ENCODE data around the gene AMN1.

The AMN1 gene

GRCh38 chr12:31629756-31630732 lies 98.8 kb downstream of the AMN1 start:
- DNase-seq (ENCODE audit: low spot score) = no peak

GRCh38 chr12:31627456-31628054 lies 101.3 kb downstream of the AMN1 start:
- no peak for DNase-seq (ENCODE audit: low spot score)

GRCh38 chr12:31626270-31626995 lies 102.4 kb downstream of the AMN1 start:
- no peak for DNase-seq (ENCODE audit: low spot score)

GRCh38 chr12:31622038-31622437 lies 106.8 kb downstream of the AMN1 start:
- DNase-seq (ENCODE audit: low spot score) = no peak

Measured in globus pallidus (tissue), 1 donor.